ENCODE data around the gene TRMO.

TRMO gene

DNA sequence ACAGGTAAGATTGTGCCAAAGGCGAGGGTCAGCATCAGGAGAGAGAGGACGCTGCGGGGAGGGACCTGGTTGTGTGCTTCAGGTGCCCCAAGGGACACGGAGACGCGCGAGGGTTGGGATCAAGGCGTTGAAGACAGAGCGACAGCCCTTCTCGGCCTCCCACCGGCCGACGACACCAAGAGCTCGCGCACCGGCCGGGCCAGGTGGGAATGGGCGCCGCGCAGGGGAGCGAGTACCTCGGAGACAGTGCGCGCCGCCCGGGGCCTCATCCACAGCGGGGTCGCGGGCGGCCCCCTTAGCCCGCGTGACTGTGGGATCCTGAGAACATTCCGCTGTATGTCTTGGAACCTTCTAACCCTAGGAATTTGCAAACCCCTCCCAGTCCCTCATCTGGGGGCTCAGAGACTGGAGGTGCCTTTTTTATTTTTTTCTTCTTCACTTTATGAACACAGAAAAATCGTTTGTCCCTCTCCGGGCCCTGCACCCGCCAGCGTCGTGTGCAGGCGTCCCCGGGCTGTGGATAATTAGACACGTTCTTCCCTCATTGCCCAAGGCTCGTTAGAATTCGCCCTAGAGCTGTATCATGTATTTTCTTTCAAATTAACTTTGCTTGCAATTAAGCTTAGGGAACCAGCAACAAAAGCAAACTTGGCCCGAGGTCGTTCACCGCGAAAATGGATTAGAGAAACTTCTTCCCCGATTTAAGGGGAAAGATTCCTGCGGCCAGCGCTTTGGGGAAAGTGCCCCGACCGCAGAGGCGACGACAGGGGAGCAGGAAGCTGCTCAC, 64.5 kb downstream of the TRMO start:
- DNase-seq, result no peak

- no peak for DNase-seq
Observed at GRCh38 chr9:97856857-97857605, 65.3 kb downstream of the TRMO start.

GRCh38 chr9:97855899-97856298, 66.4 kb downstream of the TRMO start:
- no peak for DNase-seq

GRCh38 chr9:97855486-97855875, 66.8 kb downstream of the TRMO start:
- no peak for DNase-seq

- DNase-seq, result no peak
Observed at GRCh38 chr9:97854696-97855485, 67.4 kb downstream of the TRMO start.
